ENCODE results near the gene FNDC10.
"Not testable (repeated sequence)": the region's sequence is repeated elsewhere in the genome, so short reads cannot be mapped to it uniquely, and the experiment has no call there.

Gene FNDC10

DNA sequence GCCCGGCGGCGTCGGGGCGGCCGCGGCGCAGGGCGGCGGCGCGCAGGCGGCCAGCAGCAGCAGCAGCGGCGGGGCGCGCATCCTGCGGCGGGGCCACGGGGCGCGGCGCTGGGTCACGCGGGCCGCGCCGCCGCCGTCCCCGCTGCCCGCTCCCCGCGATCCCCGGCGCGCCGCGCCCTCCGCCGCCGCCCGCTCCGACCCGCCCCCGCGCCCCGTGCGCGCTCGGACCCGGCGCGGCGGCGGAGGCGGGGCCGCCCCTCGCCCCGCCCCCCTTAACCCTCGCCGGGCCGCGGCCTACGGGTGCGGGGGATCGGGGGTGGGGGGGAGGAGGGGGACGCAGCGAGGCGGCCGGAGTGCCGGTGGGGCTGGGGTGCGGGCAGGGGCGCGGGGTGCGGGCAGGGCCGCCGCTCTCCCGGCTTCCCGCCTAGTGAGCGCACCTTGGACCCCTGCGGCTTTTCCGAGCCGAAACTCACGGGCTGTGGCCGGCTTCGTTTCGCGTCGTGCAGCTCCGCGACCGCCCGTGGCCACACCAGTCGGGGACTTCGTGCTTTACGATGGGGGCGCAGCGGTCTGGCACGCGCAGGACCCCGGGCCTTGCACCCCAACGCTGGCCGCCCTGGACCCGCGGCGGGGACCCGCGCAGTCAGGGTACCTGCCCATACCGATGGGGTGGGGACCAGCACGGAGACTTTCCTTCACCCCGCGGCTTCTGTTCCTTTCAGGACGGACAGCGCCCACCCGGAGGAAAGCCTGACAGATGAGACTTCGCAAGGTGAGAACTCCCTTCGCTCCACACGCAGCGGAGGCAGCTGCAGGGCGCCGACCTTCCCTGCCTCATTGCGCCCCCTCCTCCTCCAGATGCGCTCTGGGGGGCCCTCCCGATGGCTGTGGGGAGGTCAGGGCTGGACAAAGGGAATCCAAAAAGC, at the start of gene FNDC10:
FNDC10 (minus strand) TSS at position 201 of the 926 bp plus-strand sequence; CDS start at position 81, 120 bp downstream.
- DNase-seq (ENCODE audit: low spot score): peak; percentile 84

- DNase-seq (ENCODE audit: low spot score): not testable (repeated sequence)
Measured at GRCh38 chr1:1648265-1648664, 48.3 kb upstream of the FNDC10 start.

DNA sequence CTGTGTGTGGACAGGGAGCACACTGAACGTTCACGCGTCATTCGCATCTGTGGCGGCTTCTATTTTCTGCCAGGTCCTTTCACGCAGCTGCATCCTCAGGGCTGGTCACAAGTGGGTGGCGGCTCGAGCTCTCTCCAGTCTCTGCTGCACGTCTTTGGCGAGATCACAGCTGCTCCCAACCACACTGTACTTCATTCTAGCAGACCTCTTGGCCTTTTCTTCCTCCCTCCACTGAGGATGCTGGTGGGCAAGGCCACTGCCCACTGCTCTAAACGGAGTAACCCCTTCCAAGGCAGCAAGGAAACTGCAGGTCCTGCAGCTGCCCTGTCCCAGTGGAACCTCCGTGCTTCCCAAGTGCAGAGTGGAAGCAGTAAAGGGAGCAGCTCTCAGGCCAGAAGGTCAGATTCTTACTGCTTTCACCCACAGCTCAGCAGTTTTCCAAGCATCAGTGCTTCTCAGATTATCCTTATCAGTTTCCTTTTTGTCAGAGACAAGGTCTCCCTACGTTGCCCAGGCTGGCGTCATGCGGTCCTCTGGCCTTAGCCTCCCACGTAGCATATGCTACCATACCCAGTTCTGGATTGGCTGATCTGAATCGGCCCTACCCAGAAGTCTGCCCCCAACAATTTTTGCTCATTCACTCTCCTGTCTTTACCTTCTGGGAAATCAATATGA, 47.8 kb upstream of the FNDC10 start:
- not testable (repeated sequence) for DNase-seq (ENCODE audit: low spot score)

DNA sequence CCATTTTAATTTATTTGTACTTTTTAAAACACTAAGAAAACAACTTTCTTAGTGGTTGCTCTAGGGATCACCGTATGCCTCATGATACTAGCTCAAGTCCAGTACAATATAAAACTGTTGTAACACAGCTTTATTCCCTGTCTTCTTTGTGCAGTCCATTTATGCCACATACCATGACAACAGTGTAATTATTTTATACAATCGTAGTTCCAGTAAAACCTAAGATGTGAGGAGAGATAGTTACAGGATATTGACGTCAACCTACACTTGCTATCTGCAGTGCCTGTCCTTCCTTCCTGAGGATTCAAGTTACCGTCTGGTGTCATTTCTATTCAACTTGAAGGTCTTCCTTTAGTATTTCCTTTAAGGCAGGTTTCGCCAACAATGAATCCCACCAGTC, 46.4 kb upstream of the FNDC10 start:
- not testable (repeated sequence) for DNase-seq (ENCODE audit: low spot score)

GRCh38 chr1:1640711-1641461, 41.0 kb upstream of the FNDC10 start:
- DNase-seq (ENCODE audit: low spot score): not testable (repeated sequence)

GRCh38 chr1:1640081-1640480, 40.1 kb upstream of the FNDC10 start:
- not testable (repeated sequence) for DNase-seq (ENCODE audit: low spot score)

DNA sequence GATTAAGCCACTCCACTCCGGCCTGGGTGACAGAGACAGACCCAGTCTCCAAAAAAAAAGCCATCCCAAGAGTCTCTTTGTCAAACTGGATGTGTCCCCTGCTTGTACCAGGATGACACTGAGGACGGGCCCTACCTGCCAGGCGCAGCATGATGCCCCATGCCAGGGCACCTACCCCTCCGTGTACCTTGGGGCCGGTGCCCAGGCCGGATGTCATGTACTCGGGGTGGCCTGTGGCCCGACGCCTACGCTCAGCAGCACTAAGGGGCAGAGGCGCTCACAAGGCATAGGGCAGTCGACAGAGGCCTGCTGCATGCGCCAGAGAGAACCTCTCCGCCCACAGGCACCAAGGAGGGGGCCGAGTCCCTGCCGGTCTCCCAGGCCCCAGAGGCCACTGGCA, 39.4 kb upstream of the FNDC10 start:
- DNase-seq (ENCODE audit: low spot score): not testable (repeated sequence)

GRCh38 chr1:1638528-1638927, 38.6 kb upstream of the FNDC10 start:
- DNase-seq (ENCODE audit: low spot score): not testable (repeated sequence)

DNA sequence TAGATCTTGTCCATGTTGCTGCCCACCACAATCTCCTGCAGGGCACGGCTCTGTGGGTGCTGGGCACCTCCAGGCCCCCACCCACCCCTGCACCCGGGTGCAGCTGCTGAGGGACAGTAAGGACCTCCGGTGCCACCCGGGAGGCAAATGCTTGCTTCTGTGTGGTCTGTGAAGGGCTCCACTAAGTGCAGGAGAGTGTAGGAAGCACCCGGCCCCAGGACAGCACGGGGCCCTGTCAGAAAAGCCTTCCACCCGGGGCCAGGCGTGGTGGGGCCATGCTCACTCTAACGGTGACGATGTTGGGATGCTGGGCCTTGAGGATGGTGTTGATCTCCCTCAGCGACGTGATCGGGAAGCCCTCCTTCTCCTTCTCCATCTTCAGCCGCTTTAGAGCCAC, 37.5 kb upstream of the FNDC10 start:
- not testable (repeated sequence) for DNase-seq (ENCODE audit: low spot score)

DNA sequence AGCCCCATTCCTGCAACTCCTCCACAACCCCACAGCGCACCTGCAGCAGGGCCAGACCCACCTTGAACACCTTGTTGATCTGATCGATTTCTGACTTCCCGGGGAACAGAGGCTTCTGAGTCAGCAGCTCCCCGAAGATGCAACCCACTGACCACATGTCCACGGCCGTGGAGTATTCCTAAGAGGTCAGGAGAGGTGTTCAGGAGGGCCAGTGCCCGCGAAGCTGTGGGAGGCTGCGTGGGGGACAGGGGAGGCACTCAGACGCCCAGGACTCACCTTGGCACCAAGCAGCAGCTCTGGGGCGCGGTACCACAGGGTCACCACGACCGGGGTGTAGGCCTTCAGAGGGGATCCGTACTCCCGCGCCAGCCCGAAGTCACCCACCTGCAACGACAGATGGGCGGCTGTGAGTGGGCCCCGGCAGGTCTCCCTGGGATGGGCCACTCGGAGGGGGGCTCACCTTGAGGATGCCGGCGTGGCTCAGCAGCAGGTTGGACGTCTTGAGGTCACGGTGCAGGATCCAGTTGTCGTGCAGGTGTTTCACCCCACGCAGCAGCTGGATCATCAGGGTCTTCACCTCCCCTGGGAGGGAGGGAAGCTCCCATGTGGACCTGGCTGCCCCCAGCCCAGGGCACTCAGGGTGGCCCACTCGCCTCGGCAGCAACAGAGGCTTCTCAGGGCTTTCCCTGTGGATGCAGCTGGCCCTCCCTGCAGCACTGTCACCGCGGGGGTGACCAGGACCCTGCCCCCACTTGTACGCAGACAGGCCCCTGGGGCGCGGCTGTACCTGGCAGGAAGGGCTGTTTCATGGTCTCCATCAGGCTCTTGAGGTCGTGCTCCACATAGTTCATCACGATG, 36.9 kb upstream of the FNDC10 start:
- peak; percentile 8 for DNase-seq (ENCODE audit: low spot score)

DNA sequence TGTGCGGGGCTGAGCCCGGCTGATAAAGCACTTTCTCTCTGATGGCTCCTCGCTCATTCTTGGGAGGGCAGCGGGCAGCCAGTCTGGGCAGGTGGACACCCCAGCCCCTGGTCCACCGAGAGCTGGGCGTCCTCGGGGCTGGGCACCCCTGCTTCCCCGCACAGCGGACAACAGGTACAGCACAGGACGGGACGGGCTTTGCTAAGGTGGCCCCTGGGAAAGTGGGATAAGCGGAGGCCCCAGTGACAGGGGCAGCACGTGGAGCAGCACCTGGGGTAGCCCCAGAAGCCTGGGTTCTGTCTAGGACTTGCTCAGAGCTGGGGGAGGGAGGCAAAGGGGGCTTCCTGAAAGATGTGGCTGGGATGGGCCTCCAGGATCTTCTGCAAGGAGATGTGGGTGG, 34.7 kb upstream of the FNDC10 start:
- not testable (repeated sequence) for DNase-seq (ENCODE audit: low spot score)

GRCh38 chr1:1633409-1633808, 33.5 kb upstream of the FNDC10 start:
- not testable (repeated sequence) for DNase-seq (ENCODE audit: low spot score)

- peak; percentile 44 for DNase-seq (ENCODE audit: low spot score)
Measured at GRCh38 chr1:1631782-1632420, 32.0 kb upstream of the FNDC10 start, which contains the start of gene MMP23B. Gene MMP23B, plus strand, starts transcription at chr1:1632173. Its CDS starts 46 bp downstream, at chr1:1632219.

GRCh38 chr1:1630965-1631781, 31.2 kb upstream of the FNDC10 start:
- DNase-seq (ENCODE audit: low spot score): peak; percentile 30

- peak; percentile 83 for DNase-seq (ENCODE audit: low spot score)
Measured at GRCh38 chr1:1630191-1630964, 30.4 kb upstream of the FNDC10 start.

DNA sequence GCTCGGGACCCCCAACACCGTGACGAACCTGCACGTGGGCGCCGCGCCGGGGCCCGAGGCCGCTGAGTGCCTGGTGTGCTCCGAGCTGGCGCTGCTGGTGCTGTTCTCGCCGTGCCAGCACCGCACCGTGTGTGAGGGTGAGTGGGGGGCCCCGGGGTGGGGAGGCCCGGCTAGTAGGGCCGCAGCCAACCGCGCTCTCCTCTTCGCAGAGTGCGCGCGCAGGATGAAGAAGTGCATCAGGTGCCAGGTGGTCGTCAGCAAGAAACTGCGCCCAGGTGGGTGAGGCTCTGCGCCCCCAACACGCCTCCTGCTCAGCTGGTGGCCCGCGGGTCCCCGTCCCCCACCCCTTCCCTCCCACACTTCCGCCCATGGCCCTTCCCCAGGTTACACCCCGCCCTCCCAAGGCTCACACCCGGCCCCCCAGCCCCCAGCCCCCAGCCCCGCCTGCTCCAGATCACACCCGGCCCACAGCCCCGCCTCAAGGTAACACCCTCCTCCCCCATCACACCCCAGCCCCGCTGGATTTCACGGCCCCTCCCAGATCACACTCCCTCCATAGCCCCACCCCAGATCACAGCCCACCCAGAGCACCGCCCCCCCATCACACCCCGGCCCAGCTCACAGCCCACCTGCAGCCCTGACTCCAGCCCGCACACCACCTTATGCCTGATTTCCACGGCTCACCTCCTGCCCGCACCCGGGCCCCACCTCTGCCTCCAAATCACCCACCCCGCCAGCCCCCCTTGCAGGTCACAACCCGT, 29.7 kb upstream of the FNDC10 start:
- no peak for DNase-seq (ENCODE audit: low spot score)

DNA sequence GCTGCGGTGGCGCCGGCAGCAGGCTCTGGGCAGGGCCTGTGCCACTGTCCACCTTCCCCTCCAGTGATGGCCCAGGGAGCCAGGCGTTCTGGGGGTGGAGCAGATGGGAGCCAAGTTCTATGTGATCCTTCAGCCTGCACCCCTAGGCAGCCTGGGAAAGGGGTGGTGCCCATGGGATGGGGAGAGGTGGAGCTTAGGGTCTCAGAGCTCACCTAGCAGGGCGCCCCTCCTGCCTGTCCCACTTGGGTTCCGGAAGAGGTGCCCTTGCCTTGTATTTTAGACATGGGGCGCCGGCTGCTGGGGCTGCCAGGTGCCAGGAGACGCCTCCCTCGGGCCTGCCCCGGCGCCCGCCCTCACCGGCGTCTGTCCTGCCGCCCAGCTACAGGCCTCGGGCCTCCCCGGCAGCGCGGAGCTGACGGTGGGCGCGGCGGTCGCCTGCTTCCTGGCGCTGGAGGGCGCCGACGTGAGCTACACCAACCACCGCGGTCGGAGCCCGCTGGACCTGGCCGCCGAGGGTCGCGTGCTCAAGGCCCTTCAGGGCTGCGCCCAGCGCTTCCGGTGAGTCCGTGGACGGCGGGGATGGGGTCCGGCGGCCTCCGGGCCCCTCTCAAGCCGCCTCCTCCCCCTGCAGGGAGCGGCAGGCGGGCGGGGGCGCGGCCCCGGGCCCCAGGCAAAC, 29.0 kb upstream of the FNDC10 start:
- no peak for DNase-seq (ENCODE audit: low spot score)

All from D341Med (cell line).